B cell (primary cell): ENCODE results near the gene ROBO2.

Source experiments
- EZH2 ChIP-seq: IDR thresholded peaks from 2 replicates; pipeline ENCODE4 v1.6.1; 2012; ENCODE audit warnings: borderline replicate concordance, low read depth, mild to moderate bottlenecking, moderate library complexity, low read length; ENCODE audit not compliant: insufficient read depth, poor library complexity, severe bottlenecking
- TF ChIP-seq, protein P1 (sequence below): fragments of 200-600 bp; IDR thresholded peaks from one replicate; pipeline ENCODE4 v1.8.0; 2022; ENCODE audit warnings: antibody characterized with exemption, mild to moderate bottlenecking

DNA sequence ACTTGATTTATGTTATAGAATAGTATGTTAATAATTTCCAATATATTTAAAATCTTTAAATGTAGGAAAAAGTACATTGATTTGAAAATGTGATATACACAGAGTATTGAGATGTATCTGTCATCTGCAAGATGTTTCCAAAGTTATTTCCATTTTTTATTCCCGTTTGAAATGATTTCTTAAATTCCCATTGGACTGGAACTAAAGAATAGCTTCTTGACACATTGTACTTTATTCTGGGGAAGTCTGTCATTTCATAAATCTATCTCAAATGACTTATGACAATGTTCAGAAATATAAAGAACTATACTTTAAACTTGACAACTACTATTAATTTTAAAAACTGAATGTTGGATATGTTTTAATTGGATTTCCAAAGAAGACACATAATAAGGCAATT is 489.6 kb downstream of the ROBO2 start:
- TF ChIP-seq, protein P1, sequence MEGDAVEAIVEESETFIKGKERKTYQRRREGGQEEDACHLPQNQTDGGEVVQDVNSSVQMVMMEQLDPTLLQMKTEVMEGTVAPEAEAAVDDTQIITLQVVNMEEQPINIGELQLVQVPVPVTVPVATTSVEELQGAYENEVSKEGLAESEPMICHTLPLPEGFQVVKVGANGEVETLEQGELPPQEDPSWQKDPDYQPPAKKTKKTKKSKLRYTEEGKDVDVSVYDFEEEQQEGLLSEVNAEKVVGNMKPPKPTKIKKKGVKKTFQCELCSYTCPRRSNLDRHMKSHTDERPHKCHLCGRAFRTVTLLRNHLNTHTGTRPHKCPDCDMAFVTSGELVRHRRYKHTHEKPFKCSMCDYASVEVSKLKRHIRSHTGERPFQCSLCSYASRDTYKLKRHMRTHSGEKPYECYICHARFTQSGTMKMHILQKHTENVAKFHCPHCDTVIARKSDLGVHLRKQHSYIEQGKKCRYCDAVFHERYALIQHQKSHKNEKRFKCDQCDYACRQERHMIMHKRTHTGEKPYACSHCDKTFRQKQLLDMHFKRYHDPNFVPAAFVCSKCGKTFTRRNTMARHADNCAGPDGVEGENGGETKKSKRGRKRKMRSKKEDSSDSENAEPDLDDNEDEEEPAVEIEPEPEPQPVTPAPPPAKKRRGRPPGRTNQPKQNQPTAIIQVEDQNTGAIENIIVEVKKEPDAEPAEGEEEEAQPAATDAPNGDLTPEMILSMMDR: no peak
- TF ChIP-seq EZH2: no peak
